Measurements from ENCODE around the gene ULK3. TPM values are rescaled to one million over a fixed set of nuclear protein-coding genes. Genes with fewer than 3 reads are reported as not detected.

Gene ULK3
- total RNA-seq, 1 donor from 2014 or later, result 17.4 TPM

GRCh38 chr15:74798388-74799254, 44.3 kb downstream of the ULK3 start:
- DNase-seq (ENCODE audit: low read depth) (no peak), FAIRE-seq (peak; percentile 77)
- TF ChIP-seq CTCF (IDR thresholded peaks at IDR 0.05; ENCODE audit: insufficient read depth, low read length, severe bottlenecking), result no peak
- H3K4me3 ChIP-seq (ENCODE audit: low read depth, low read length), result no peak overlapping the region
- peaks cover 34% of the 10 kb centered on the region for H3K36me3 ChIP-seq (ENCODE audit: control insufficient read depth, insufficient read depth, low read length)
- H3K27me3 ChIP-seq (ENCODE audit: control insufficient read depth, insufficient read depth, low read length), result no peaks in the 10 kb centered on the region

- FAIRE-seq, result no peak
Measured at GRCh38 chr15:74795966-74796625, 46.9 kb downstream of the ULK3 start.

GRCh38 chr15:74794970-74795349, 48.0 kb downstream of the ULK3 start:
- H3K36me3 ChIP-seq (ENCODE audit: control insufficient read depth, insufficient read depth, low read length), result peaks cover 10% of the 10 kb centered on the region
- DNase-seq (ENCODE audit: low read depth), result no peak
- no peak for FAIRE-seq
- H3K27me3 ChIP-seq (ENCODE audit: control insufficient read depth, insufficient read depth, low read length), result no peaks in the 10 kb centered on the region
- H3K4me3 ChIP-seq (ENCODE audit: low read depth, low read length), result no peak overlapping the region
- TF ChIP-seq CTCF (IDR thresholded peaks at IDR 0.05; ENCODE audit: insufficient read depth, low read length, severe bottlenecking), result no peak

More at GRCh38 chr15:74795966-74796625, 46.9 kb downstream of the ULK3 start:
- peak; percentile 50 for DNase-seq (ENCODE audit: low read depth)
- peaks cover 18% of the 10 kb centered on the region for H3K36me3 ChIP-seq (ENCODE audit: control insufficient read depth, insufficient read depth, low read length)
- no peak overlapping the region for H3K4me3 ChIP-seq (ENCODE audit: low read depth, low read length)
- H3K27me3 ChIP-seq (ENCODE audit: control insufficient read depth, insufficient read depth, low read length), result no peaks in the 10 kb centered on the region
- no peak for TF ChIP-seq CTCF (IDR thresholded peaks at IDR 0.05; ENCODE audit: insufficient read depth, low read length, severe bottlenecking)

- peak; percentile 47 for DNase-seq (ENCODE audit: low read depth)
Measured at GRCh38 chr15:74794248-74794969, 48.5 kb downstream of the ULK3 start.

More at GRCh38 chr15:74794248-74794969, 48.5 kb downstream of the ULK3 start:
- TF ChIP-seq CTCF (IDR thresholded peaks at IDR 0.05; ENCODE audit: insufficient read depth, low read length, severe bottlenecking), result no peak
- Histone ChIP-seq H3K4me3 (ENCODE audit: low read depth, low read length) (no peak overlapping the region), H3K36me3 (ENCODE audit: control insufficient read depth, insufficient read depth, low read length) (peaks cover 10% of the 10 kb centered on the region), H3K27me3 (ENCODE audit: control insufficient read depth, insufficient read depth, low read length) (no peaks in the 10 kb centered on the region)
- FAIRE-seq, result no peak

Data from bronchial epithelial cell (primary cell).